NCI-H2227 (cell line): ENCODE results near the gene ADGRA1.
"Not testable (repeated sequence)": the region's sequence is repeated elsewhere in the genome, so short reads cannot be mapped to it uniquely, and the experiment has no call there.

Experiments
- DNase-seq: peaks from one replicate; lab custom pipeline; 2025; ENCODE audit not compliant: unreplicated experiment; lab: John Stamatoyannopoulos, UW

Gene ADGRA1

GRCh38 chr10:133110133-133110532 is 22.4 kb downstream of the ADGRA1 start:
- DNase-seq: no peak

- DNase-seq: no peak
Measured at GRCh38 chr10:133110609-133111275, 23.0 kb downstream of the ADGRA1 start.

- DNase-seq: not testable (repeated sequence)
Measured at GRCh38 chr10:133111640-133112039, 23.9 kb downstream of the ADGRA1 start.

GRCh38 chr10:133113146-133113830 is 25.6 kb downstream of the ADGRA1 start:
- DNase-seq: no peak

- no peak for DNase-seq
Measured at GRCh38 chr10:133113847-133114246, 26.1 kb downstream of the ADGRA1 start.

GRCh38 chr10:133114251-133114650 is 26.5 kb downstream of the ADGRA1 start:
- DNase-seq: no peak

GRCh38 chr10:133114726-133115452 is 27.2 kb downstream of the ADGRA1 start:
- DNase-seq: no peak

GRCh38 chr10:133115453-133115842 is 27.7 kb downstream of the ADGRA1 start:
- no peak for DNase-seq

GRCh38 chr10:133115976-133116375 is 28.3 kb downstream of the ADGRA1 start:
- DNase-seq: no peak

- DNase-seq: no peak
Measured at GRCh38 chr10:133116455-133116854, 28.7 kb downstream of the ADGRA1 start.

- DNase-seq: no peak
Measured at GRCh38 chr10:133117036-133117687, 29.4 kb downstream of the ADGRA1 start.

GRCh38 chr10:133117688-133118071 is 30.0 kb downstream of the ADGRA1 start:
- no peak for DNase-seq

- no peak for DNase-seq
Measured at GRCh38 chr10:133121479-133121878, 33.8 kb downstream of the ADGRA1 start.

GRCh38 chr10:133122171-133122935 is 34.6 kb downstream of the ADGRA1 start:
- DNase-seq: no peak

GRCh38 chr10:133123050-133123745 is 35.5 kb downstream of the ADGRA1 start:
- no peak for DNase-seq

- no peak for DNase-seq
Measured at GRCh38 chr10:133123746-133124356, 36.1 kb downstream of the ADGRA1 start.

GRCh38 chr10:133124357-133125211 is 36.9 kb downstream of the ADGRA1 start:
- DNase-seq: peak; percentile 18

GRCh38 chr10:133125901-133126300 is 38.2 kb downstream of the ADGRA1 start:
- no peak for DNase-seq
